T follicular helper cell (primary cell): ENCODE results near the gene ZNF708.
"Not testable (repeated sequence)": the region's sequence is repeated elsewhere in the genome, so short reads cannot be mapped to it uniquely, and the experiment has no call there.

Source experiments
- DNase-seq: peaks from one replicate; pipeline ENCODE4 v3.0.0-alpha.2; 2020; ENCODE audit warnings: low read depth

ZNF708 gene

GRCh38 chr19:21260164-21260847 is 68.9 kb downstream of the ZNF708 start:
- DNase-seq: no peak

GRCh38 chr19:21259421-21260124 is 69.6 kb downstream of the ZNF708 start:
- DNase-seq: not testable (repeated sequence)

DNA sequence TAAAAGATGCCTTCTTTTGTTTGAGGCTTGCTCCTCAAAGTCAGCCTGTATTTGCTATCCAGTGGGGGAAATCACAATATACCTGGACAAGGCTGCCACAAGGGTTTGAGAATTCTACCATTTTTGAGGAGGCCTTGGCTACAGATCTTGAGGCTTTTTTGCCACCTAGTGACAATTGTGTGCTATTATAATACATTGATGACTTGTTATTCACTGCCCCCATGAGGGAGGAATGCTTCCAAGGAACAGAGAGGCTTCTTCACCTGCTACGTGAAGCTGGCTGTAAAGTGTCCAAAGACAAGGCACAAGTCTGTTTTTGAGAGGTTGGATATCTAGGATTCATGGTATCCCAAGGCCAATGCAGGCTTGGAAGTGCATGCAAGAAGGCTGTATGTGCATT is 72.5 kb downstream of the ZNF708 start:
- no peak for DNase-seq
